Endothelial cell of umbilical vein (primary cell): ENCODE measurements around the gene IGF2BP2. TPM values are rescaled to one million over a fixed set of nuclear protein-coding genes. Genes with fewer than 3 reads are reported as not detected.

Source experiments
- BruUV-seq: library from RNA; stranded (reverse); fragments of 400-500 nt; replicated peaks from 2 replicates; lab custom pipeline; 2021; lab: Mats Ljungman, UMichigan
- CTCF ChIA-PET: fragments of 300-600, 350-600 bp; sonication (Branson Sonifier 250); formaldehyde crosslinking; loops from one replicate; lab custom pipeline; 2021; ENCODE audit warnings: antibody characterized with exemption, inconsistent platforms; lab: Charles Lee
- POLR2A ChIA-PET: fragments of 300-600, 350-600 bp; sonication (Branson Sonifier 250); formaldehyde crosslinking; loops from one replicate; lab custom pipeline; 2021; ENCODE audit warnings: antibody characterized with exemption, inconsistent platforms; lab: Charles Lee
- DNase-seq: peaks from one replicate; pipeline ENCODE4 v3.0.0-alpha.2; 2011; ENCODE audit warnings: low read depth, low spot score
- FAIRE-seq: peaks from 2 replicates; lab custom pipeline; 2011; peaks lifted over from hg19 to GRCh38; lab: Jason Lieb, UNC
- H2AFZ ChIP-seq: 2 replicates; pipeline ENCODE4 v1.6.0; 2012; ENCODE audit warnings: low read depth, low read length, control low read depth, inconsistent platforms
- H3K27ac ChIP-seq: 2 replicates; pipeline ENCODE4 v1.5.1; 2011; ENCODE audit warnings: low read depth, mild to moderate bottlenecking, control low read depth, low read length, moderate library complexity; ENCODE audit not compliant: insufficient read depth
- H3K27me3 ChIP-seq, 2 experiments: 2 replicates each; pipeline versions ENCODE4 v1.6.0 to v1.6.1; 2011; ENCODE audit warnings: low read length in 2 of 2, mixed read lengths in 1 of 2; ENCODE audit not compliant: control insufficient read depth in 2 of 2, insufficient read depth in 2 of 2
- H3K36me3 ChIP-seq, 2 experiments: 2 replicates in 1 of 2; 3 replicates in 1 of 2; pipeline ENCODE4 v1.5.1; 2011; ENCODE audit warnings: low read length in 2 of 2, mild to moderate bottlenecking in 1 of 2, moderate library complexity in 1 of 2; ENCODE audit not compliant: control insufficient read depth in 2 of 2, insufficient read depth in 2 of 2; ENCODE audit errors: extremely low read depth in 1 of 2
- H3K4me1 ChIP-seq: 3 replicates; pipeline ENCODE4 v1.5.1; 2011; ENCODE audit warnings: mild to moderate bottlenecking, low read length; ENCODE audit not compliant: control insufficient read depth, insufficient read depth; ENCODE audit errors: extremely low read depth
- H3K4me2 ChIP-seq: 2 replicates; pipeline ENCODE4 v1.6.1; 2011; ENCODE audit warnings: low read length, control low read depth, mixed read lengths; ENCODE audit not compliant: insufficient read depth
- H3K4me3 ChIP-seq, 3 experiments: fragments of 200-600 bp in 1 of 3; sonication (generic), shearing (Covaris generic) in 1 of 3; replicated peaks in 1 of 3; 2 replicates each; pipeline ENCODE4 v1.5.1; 2011 to 2016; ENCODE audit warnings: control low read depth in 3 of 3, low read length in 3 of 3, mild to moderate bottlenecking in 2 of 3, inconsistent platforms in 1 of 3, low read depth in 1 of 3, moderate library complexity in 1 of 3; ENCODE audit not compliant: insufficient read depth in 1 of 3
- H3K79me2 ChIP-seq: 2 replicates; pipeline ENCODE4 v1.6.0; 2012; ENCODE audit warnings: low read length, inconsistent platforms; ENCODE audit not compliant: control insufficient read depth, insufficient read depth
- H3K9ac ChIP-seq: replicated peaks from 2 replicates; pipeline ENCODE3; 2011; ENCODE audit warnings: low read length, control low read depth; ENCODE audit not compliant: insufficient read depth; ENCODE audit errors: extremely low read depth
- H3K9me1 ChIP-seq: replicated peaks from 3 replicates; pipeline ENCODE4 v1.6.0; 2011; ENCODE audit warnings: mild to moderate bottlenecking, low read length; ENCODE audit not compliant: control insufficient read depth, insufficient read depth; ENCODE audit errors: extremely low read depth
- H3K9me3 ChIP-seq: replicated peaks from 2 replicates; pipeline ENCODE4 v1.5.1; 2012; ENCODE audit warnings: low read length, inconsistent platforms; ENCODE audit not compliant: control insufficient read depth, insufficient read depth
- H4K20me1 ChIP-seq: replicated peaks from 2 replicates; pipeline ENCODE3; 2011; ENCODE audit warnings: mild to moderate bottlenecking, low read length; ENCODE audit not compliant: control insufficient read depth, insufficient read depth; ENCODE audit errors: extremely low read depth
- CTCF ChIP-seq, 2 donors: IDR thresholded peaks; 1 replicate in 1 of 2; 2 replicates in 1 of 2; pipeline ENCODE4 v1.5.1; 2011; ENCODE audit warnings: low read length in 2 of 2, mild to moderate bottlenecking in 2 of 2, moderate library complexity in 2 of 2, control low read depth in 1 of 2, inconsistent platforms in 1 of 2, low read depth in 1 of 2; ENCODE audit not compliant: insufficient read depth in 1 of 2; ENCODE audit errors: extremely low read depth in 1 of 2
- EZH2 ChIP-seq: IDR thresholded peaks from 2 replicates; pipeline ENCODE4 v1.6.1; 2012; ENCODE audit warnings: borderline replicate concordance, low read depth, mild to moderate bottlenecking, moderate library complexity, low read length, inconsistent platforms; ENCODE audit not compliant: severe bottlenecking
- FOS ChIP-seq: IDR thresholded peaks from 2 replicates; pipeline ENCODE4 v1.6.1; 2011; ENCODE audit warnings: mild to moderate bottlenecking, low read length, moderate library complexity, borderline replicate concordance; ENCODE audit not compliant: insufficient read depth
- GATA2 ChIP-seq: IDR thresholded peaks from 2 replicates; pipeline ENCODE4 v1.7.0; 2011; ENCODE audit warnings: low read depth, mild to moderate bottlenecking, moderate library complexity, mixed read lengths, low read length; ENCODE audit not compliant: insufficient read length, insufficient read depth
- JUN ChIP-seq: IDR thresholded peaks from 2 replicates; pipeline ENCODE4 v1.6.1; 2011; ENCODE audit warnings: borderline replicate concordance, low read depth; ENCODE audit not compliant: insufficient read length, insufficient read depth
- MYC ChIP-seq: IDR thresholded peaks from one replicate; pipeline ENCODE4 v1.6.1; 2011; ENCODE audit warnings: mild to moderate bottlenecking, low read depth, low read length
- POLR2A ChIP-seq: IDR thresholded peaks from 2 replicates; pipeline ENCODE4 v1.6.1; 2012; ENCODE audit warnings: low read depth, mild to moderate bottlenecking, control low read depth, low read length
- POLR2AphosphoS5 ChIP-seq: IDR thresholded peaks from 2 replicates; pipeline ENCODE4 v1.6.1; 2012; ENCODE audit warnings: low read depth, mild to moderate bottlenecking, control low read depth, low read length, moderate library complexity; ENCODE audit not compliant: insufficient read depth
- dilution Hi-C: fragments of 300-500 bp; cut with MboI; formaldehyde crosslinking; loops from one replicate; pipeline ENCODE4 v1.15.0; 2019; ENCODE audit warnings: low sequenced_read_pairs; ENCODE audit not compliant: extremely low pct_ligation_motif_present
- intact Hi-C: fragments of 100-400 bp; cut with micrococcal nuclease; formaldehyde crosslinking; loops from one replicate; pipeline ENCODE4 v1.10.0; 2022
- polyA plus RNA-seq, 4 experiments: library from polyadenylated mRNA; depleted of rRNA in 3 of 4; stranded (reverse) in 3 of 4; unstranded in 1 of 4; fragments of >200 nt; gene quantifications; 2 replicates each; pipeline versions ENCODE4 v1.2.1 to v1.2.3, GENCODE V29; 2011 to 2012; ENCODE audit warnings: missing spikeins in 1 of 4
- total RNA-seq: library from RNA; stranded (reverse); gene quantifications from 2 replicates; pipeline ENCODE4 v1.2.3, GENCODE V29; 2021
- TF ChIP-seq, protein P1 (sequence below): IDR thresholded peaks from 2 replicates; pipeline ENCODE4 v1.6.1; 2011; ENCODE audit not compliant: insufficient read depth, insufficient read length

The IGF2BP2 gene
- total and polyA plus RNA-seq, 2 donors (not counting 3 experiments of a cell fraction or from before 2014, with no cell fraction given): 10.7 to 130 TPM

DNA sequence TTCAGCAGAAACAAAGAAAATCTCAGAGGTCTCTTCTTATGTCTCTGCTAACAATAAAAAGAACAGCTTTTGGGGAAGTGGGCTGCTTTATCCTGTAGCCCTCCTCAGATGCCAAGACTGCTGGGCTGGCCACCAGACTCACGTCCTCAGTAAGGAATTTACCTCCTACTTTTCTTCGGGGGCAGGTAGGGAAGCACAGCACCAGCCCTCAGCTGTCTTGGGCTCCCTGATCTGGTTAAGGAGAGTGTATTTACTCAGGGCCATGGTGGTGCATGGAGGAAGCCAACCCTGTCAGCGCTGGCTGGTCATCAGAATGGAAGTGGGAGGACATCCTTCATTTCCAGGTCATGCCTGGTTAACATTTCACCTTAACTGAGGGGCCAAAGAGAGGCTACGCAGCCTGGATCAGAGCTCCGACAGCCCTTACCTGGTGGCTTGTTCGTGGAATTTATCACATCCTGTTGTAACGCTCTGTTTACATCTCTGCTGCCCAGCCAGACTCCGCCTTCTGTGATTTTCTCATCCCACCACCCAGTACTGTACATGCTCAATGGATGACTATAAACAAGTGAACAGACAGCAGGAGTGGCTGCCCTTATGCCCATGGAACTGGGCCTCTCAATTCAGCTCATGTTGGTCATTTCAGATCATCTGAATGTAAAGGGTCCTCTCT is 108.3 kb downstream of the IGF2BP2 start:
- FAIRE-seq: peak; percentile 84
- POLR2A ChIA-PET: interaction anchor here (0.7 kb wide), 1 partner anchor 13 kb away, joined by 3 read pairs; no protein-coding TSS in a partner anchor
- no peaks in the 10 kb centered on the region for H3K9me1 ChIP-seq
- peak overlapping the region; percentile 27 for H3K27ac ChIP-seq
- DNase-seq: peak; percentile 67
- CTCF ChIA-PET: interaction anchor here (0.9 to 2.6 kb wide), 6 partner anchors 11 to 91 kb away, joined by 3 to 14 read pairs (median 6); no protein-coding TSS in a partner anchor
- peaks cover 39% of the 10 kb centered on the region for H3K4me1 ChIP-seq
- no peak overlapping the region for H3K9ac ChIP-seq
- no peak overlapping the region for H3K4me3 ChIP-seq
- dilution Hi-C loops: no loop called here
- TF ChIP-seq JUN: no peak
- no peak for TF ChIP-seq CTCF (IDR thresholded peaks at IDR 0.05; ENCODE audit: extremely low read depth in 1 of 2, insufficient read depth in 1 of 2, low read depth in 1 of 2, low read length in 2 of 2)
- no peak for TF ChIP-seq POLR2AphosphoS5
- TF ChIP-seq, protein P1, sequence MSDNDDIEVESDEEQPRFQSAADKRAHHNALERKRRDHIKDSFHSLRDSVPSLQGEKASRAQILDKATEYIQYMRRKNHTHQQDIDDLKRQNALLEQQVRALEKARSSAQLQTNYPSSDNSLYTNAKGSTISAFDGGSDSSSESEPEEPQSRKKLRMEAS: no peak
- no peak for TF ChIP-seq MYC
- TF ChIP-seq GATA2: no peak
- TF ChIP-seq POLR2A: no peak
- TF ChIP-seq EZH2: no peak
- TF ChIP-seq FOS: no peak
- H2AFZ ChIP-seq: no peak overlapping the region
- BruUV-seq: no TSS peak
- no peaks in the 10 kb centered on the region for H3K27me3 ChIP-seq
- no peaks in the 10 kb centered on the region for H3K9me3 ChIP-seq
- peaks cover 2% of the 10 kb centered on the region for H4K20me1 ChIP-seq
- peaks cover 0 to 2% of the 10 kb centered on the region in 2 experiments for H3K36me3 ChIP-seq
- peaks cover 83% of the 10 kb centered on the region for H3K79me2 ChIP-seq
- no peak overlapping the region for H3K4me2 ChIP-seq
- intact Hi-C loops: loop anchor here (1.0 kb wide), 1 partner anchor 13 kb away; no protein-coding TSS in a partner anchor
